Endothelial cell of umbilical vein (primary cell): ENCODE measurements around the gene ZNF652. TPM values are rescaled to one million over a fixed set of nuclear protein-coding genes. Genes with fewer than 3 reads are reported as not detected.
"Not testable (repeated sequence)": the region's sequence is repeated elsewhere in the genome, so short reads cannot be mapped to it uniquely, and the experiment has no call there.

Source experiments
- BruUV-seq: library from RNA; stranded (reverse); fragments of 400-500 nt; replicated peaks from 2 replicates; lab custom pipeline; 2021; lab: Mats Ljungman, UMichigan
- CTCF ChIA-PET: fragments of 300-600, 350-600 bp; sonication (Branson Sonifier 250); formaldehyde crosslinking; loops from one replicate; lab custom pipeline; 2021; ENCODE audit warnings: antibody characterized with exemption, inconsistent platforms; lab: Charles Lee
- POLR2A ChIA-PET: fragments of 300-600, 350-600 bp; sonication (Branson Sonifier 250); formaldehyde crosslinking; loops from one replicate; lab custom pipeline; 2021; ENCODE audit warnings: antibody characterized with exemption, inconsistent platforms; lab: Charles Lee
- DNase-seq: peaks from one replicate; pipeline ENCODE4 v3.0.0-alpha.2; 2011; ENCODE audit warnings: low read depth, low spot score
- FAIRE-seq: peaks from 2 replicates; lab custom pipeline; 2011; peaks lifted over from hg19 to GRCh38; lab: Jason Lieb, UNC
- H2AFZ ChIP-seq: 2 replicates; pipeline ENCODE4 v1.6.0; 2012; ENCODE audit warnings: low read depth, low read length, control low read depth, inconsistent platforms
- H3K27ac ChIP-seq: 2 replicates; pipeline ENCODE4 v1.5.1; 2011; ENCODE audit warnings: low read depth, mild to moderate bottlenecking, control low read depth, low read length, moderate library complexity; ENCODE audit not compliant: insufficient read depth
- H3K27me3 ChIP-seq, 2 experiments: 2 replicates each; pipeline versions ENCODE4 v1.6.0 to v1.6.1; 2011; ENCODE audit warnings: low read length in 2 of 2, mixed read lengths in 1 of 2; ENCODE audit not compliant: control insufficient read depth in 2 of 2, insufficient read depth in 2 of 2
- H3K36me3 ChIP-seq, 2 experiments: 2 replicates in 1 of 2; 3 replicates in 1 of 2; pipeline ENCODE4 v1.5.1; 2011; ENCODE audit warnings: low read length in 2 of 2, mild to moderate bottlenecking in 1 of 2, moderate library complexity in 1 of 2; ENCODE audit not compliant: control insufficient read depth in 2 of 2, insufficient read depth in 2 of 2; ENCODE audit errors: extremely low read depth in 1 of 2
- H3K4me1 ChIP-seq: 3 replicates; pipeline ENCODE4 v1.5.1; 2011; ENCODE audit warnings: mild to moderate bottlenecking, low read length; ENCODE audit not compliant: control insufficient read depth, insufficient read depth; ENCODE audit errors: extremely low read depth
- H3K4me2 ChIP-seq: 2 replicates; pipeline ENCODE4 v1.6.1; 2011; ENCODE audit warnings: low read length, control low read depth, mixed read lengths; ENCODE audit not compliant: insufficient read depth
- H3K4me3 ChIP-seq, 3 experiments: fragments of 200-600 bp in 1 of 3; sonication (generic), shearing (Covaris generic) in 1 of 3; replicated peaks in 1 of 3; 2 replicates each; pipeline ENCODE4 v1.5.1; 2011 to 2016; ENCODE audit warnings: control low read depth in 3 of 3, low read length in 3 of 3, mild to moderate bottlenecking in 2 of 3, inconsistent platforms in 1 of 3, low read depth in 1 of 3, moderate library complexity in 1 of 3; ENCODE audit not compliant: insufficient read depth in 1 of 3
- H3K79me2 ChIP-seq: 2 replicates; pipeline ENCODE4 v1.6.0; 2012; ENCODE audit warnings: low read length, inconsistent platforms; ENCODE audit not compliant: control insufficient read depth, insufficient read depth
- H3K9ac ChIP-seq: replicated peaks from 2 replicates; pipeline ENCODE3; 2011; ENCODE audit warnings: low read length, control low read depth; ENCODE audit not compliant: insufficient read depth; ENCODE audit errors: extremely low read depth
- H3K9me1 ChIP-seq: replicated peaks from 3 replicates; pipeline ENCODE4 v1.6.0; 2011; ENCODE audit warnings: mild to moderate bottlenecking, low read length; ENCODE audit not compliant: control insufficient read depth, insufficient read depth; ENCODE audit errors: extremely low read depth
- H3K9me3 ChIP-seq: replicated peaks from 2 replicates; pipeline ENCODE4 v1.5.1; 2012; ENCODE audit warnings: low read length, inconsistent platforms; ENCODE audit not compliant: control insufficient read depth, insufficient read depth
- H4K20me1 ChIP-seq: replicated peaks from 2 replicates; pipeline ENCODE3; 2011; ENCODE audit warnings: mild to moderate bottlenecking, low read length; ENCODE audit not compliant: control insufficient read depth, insufficient read depth; ENCODE audit errors: extremely low read depth
- EZH2 ChIP-seq: IDR thresholded peaks from 2 replicates; pipeline ENCODE4 v1.6.1; 2012; ENCODE audit warnings: borderline replicate concordance, low read depth, mild to moderate bottlenecking, moderate library complexity, low read length, inconsistent platforms; ENCODE audit not compliant: severe bottlenecking
- FOS ChIP-seq: IDR thresholded peaks from 2 replicates; pipeline ENCODE4 v1.6.1; 2011; ENCODE audit warnings: mild to moderate bottlenecking, low read length, moderate library complexity, borderline replicate concordance; ENCODE audit not compliant: insufficient read depth
- GATA2 ChIP-seq: IDR thresholded peaks from 2 replicates; pipeline ENCODE4 v1.7.0; 2011; ENCODE audit warnings: low read depth, mild to moderate bottlenecking, moderate library complexity, mixed read lengths, low read length; ENCODE audit not compliant: insufficient read length, insufficient read depth
- JUN ChIP-seq: IDR thresholded peaks from 2 replicates; pipeline ENCODE4 v1.6.1; 2011; ENCODE audit warnings: borderline replicate concordance, low read depth; ENCODE audit not compliant: insufficient read length, insufficient read depth
- MYC ChIP-seq: IDR thresholded peaks from one replicate; pipeline ENCODE4 v1.6.1; 2011; ENCODE audit warnings: mild to moderate bottlenecking, low read depth, low read length
- POLR2A ChIP-seq: IDR thresholded peaks from 2 replicates; pipeline ENCODE4 v1.6.1; 2012; ENCODE audit warnings: low read depth, mild to moderate bottlenecking, control low read depth, low read length
- POLR2AphosphoS5 ChIP-seq: IDR thresholded peaks from 2 replicates; pipeline ENCODE4 v1.6.1; 2012; ENCODE audit warnings: low read depth, mild to moderate bottlenecking, control low read depth, low read length, moderate library complexity; ENCODE audit not compliant: insufficient read depth
- dilution Hi-C: fragments of 300-500 bp; cut with MboI; formaldehyde crosslinking; loops from one replicate; pipeline ENCODE4 v1.15.0; 2019; ENCODE audit warnings: low sequenced_read_pairs; ENCODE audit not compliant: extremely low pct_ligation_motif_present
- intact Hi-C: fragments of 100-400 bp; cut with micrococcal nuclease; formaldehyde crosslinking; loops from one replicate; pipeline ENCODE4 v1.10.0; 2022
- polyA plus RNA-seq, 4 experiments: library from polyadenylated mRNA; depleted of rRNA in 3 of 4; stranded (reverse) in 3 of 4; unstranded in 1 of 4; fragments of >200 nt; gene quantifications; 2 replicates each; pipeline versions ENCODE4 v1.2.1 to v1.2.3, GENCODE V29; 2011 to 2012; ENCODE audit warnings: missing spikeins in 1 of 4
- total RNA-seq: library from RNA; stranded (reverse); gene quantifications from 2 replicates; pipeline ENCODE4 v1.2.3, GENCODE V29; 2021
- TF ChIP-seq, protein P1 (sequence below): IDR thresholded peaks from 2 replicates; pipeline ENCODE4 v1.6.1; 2011; ENCODE audit not compliant: insufficient read depth, insufficient read length
- TF ChIP-seq, protein P2 (sequence below), 2 donors: IDR thresholded peaks; 1 replicate in 1 of 2; 2 replicates in 1 of 2; pipeline ENCODE4 v1.5.1; 2011; ENCODE audit warnings: low read length in 2 of 2, mild to moderate bottlenecking in 2 of 2, moderate library complexity in 2 of 2, control low read depth in 1 of 2, inconsistent platforms in 1 of 2, low read depth in 1 of 2; ENCODE audit not compliant: insufficient read depth in 1 of 2; ENCODE audit errors: extremely low read depth in 1 of 2

The ZNF652 gene
- total and polyA plus RNA-seq, 2 donors (not counting 3 experiments of a cell fraction or from before 2014, with no cell fraction given) = 6.1 to 18.6 TPM

DNA sequence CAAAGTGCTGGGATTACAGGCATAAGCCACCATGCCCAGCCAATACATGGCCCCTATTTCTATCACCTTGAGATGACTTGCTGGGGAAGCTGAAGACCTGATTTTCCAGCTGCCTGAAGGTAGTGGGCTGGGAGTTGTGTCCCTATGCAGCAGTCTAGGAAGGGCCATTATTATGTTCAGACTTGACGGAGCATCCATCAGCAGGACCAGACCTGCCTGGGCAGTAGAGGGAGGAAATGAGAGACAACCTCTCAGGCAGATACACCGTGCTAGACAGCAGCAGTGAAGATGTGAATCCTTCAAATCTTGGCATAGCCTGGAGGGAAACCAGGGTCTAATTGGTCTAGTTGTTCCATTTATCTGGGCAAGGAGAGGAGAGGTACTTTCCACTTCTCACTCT lies 95.8 kb downstream of the ZNF652 start:
- CTCF ChIA-PET = no interaction called here
- POLR2A ChIA-PET = no interaction called here
- dilution Hi-C loops = no loop called here

DNA sequence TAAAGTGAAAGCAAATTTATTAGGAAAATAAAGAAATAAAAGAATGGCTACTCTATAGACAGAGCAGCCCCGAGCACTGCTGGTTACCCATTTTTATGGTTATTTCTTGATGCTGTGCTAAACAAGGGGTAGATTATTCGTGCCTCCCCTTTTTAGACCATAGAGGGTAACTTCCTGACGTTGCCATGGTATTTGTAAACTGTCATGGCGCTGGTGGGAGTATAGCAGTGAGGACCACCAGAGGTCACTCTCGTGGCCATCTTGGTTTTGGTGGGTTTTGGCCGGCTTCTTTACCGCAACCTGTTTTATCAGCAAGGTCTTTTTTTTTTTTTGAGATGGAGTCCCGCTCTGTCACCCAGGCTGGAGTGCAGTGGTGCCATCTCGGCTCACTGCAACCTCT lies 100.5 kb downstream of the ZNF652 start:
- H3K4me2 ChIP-seq, H3K79me2 ChIP-seq, BruUV-seq, FAIRE-seq, H2AFZ ChIP-seq, H3K27ac ChIP-seq, H3K9ac ChIP-seq, H3K9me3 ChIP-seq, DNase-seq, H3K9me1 ChIP-seq, dilution Hi-C loops, POLR2A ChIA-PET, H3K36me3 ChIP-seq, H3K4me3 ChIP-seq, H4K20me1 ChIP-seq, CTCF ChIA-PET, H3K27me3 ChIP-seq: not testable (repeated sequence)
- intact Hi-C loops = loop anchor here (2.0 kb wide), 1 partner anchor 31 kb away; the partner anchor contains the start of gene PHOSPHO1
- H3K4me1 ChIP-seq = peaks cover 14% of the 10 kb centered on the region

More for the DNA sequence above, 95.8 kb downstream of the ZNF652 start:
- Histone ChIP-seq H3K9me3 (no peaks in the 10 kb centered on the region), H3K4me3 (no peak overlapping the region), H3K9ac (no peak overlapping the region), H3K4me1 (no peaks in the 10 kb centered on the region), H4K20me1 (no peaks in the 10 kb centered on the region), H3K79me2 (no peaks in the 10 kb centered on the region), H3K27me3 (peaks cover 0 to 1% of the 10 kb centered on the region in 2 experiments), H3K27ac (no peak overlapping the region), H3K4me2 (no peak overlapping the region), H3K36me3 (no peaks in the 10 kb centered on the region), H3K9me1 (no peaks in the 10 kb centered on the region), H2AFZ (no peak overlapping the region)
- no peak for FAIRE-seq
- no peak for TF ChIP-seq POLR2AphosphoS5
- TF ChIP-seq GATA2 = no peak
- no peak for TF ChIP-seq JUN
- TF ChIP-seq, protein P1, sequence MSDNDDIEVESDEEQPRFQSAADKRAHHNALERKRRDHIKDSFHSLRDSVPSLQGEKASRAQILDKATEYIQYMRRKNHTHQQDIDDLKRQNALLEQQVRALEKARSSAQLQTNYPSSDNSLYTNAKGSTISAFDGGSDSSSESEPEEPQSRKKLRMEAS = no peak
- no peak for TF ChIP-seq FOS
- no peak for TF ChIP-seq MYC
- TF ChIP-seq, protein P2, sequence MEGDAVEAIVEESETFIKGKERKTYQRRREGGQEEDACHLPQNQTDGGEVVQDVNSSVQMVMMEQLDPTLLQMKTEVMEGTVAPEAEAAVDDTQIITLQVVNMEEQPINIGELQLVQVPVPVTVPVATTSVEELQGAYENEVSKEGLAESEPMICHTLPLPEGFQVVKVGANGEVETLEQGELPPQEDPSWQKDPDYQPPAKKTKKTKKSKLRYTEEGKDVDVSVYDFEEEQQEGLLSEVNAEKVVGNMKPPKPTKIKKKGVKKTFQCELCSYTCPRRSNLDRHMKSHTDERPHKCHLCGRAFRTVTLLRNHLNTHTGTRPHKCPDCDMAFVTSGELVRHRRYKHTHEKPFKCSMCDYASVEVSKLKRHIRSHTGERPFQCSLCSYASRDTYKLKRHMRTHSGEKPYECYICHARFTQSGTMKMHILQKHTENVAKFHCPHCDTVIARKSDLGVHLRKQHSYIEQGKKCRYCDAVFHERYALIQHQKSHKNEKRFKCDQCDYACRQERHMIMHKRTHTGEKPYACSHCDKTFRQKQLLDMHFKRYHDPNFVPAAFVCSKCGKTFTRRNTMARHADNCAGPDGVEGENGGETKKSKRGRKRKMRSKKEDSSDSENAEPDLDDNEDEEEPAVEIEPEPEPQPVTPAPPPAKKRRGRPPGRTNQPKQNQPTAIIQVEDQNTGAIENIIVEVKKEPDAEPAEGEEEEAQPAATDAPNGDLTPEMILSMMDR (IDR thresholded peaks at IDR 0.05; ENCODE audit: extremely low read depth in 1 of 2, insufficient read depth in 1 of 2, low read depth in 1 of 2, low read length in 2 of 2) = no peak
- TF ChIP-seq POLR2A = no peak
- TF ChIP-seq EZH2 = no peak
- intact Hi-C loops = no loop called here
- BruUV-seq = no TSS peak
- no peak for DNase-seq
